OCI-LY1 (cell line): ENCODE measurements around the gene IGFBP2.

Experiments used
- CTCF ChIP-seq: fragments of 200-600 bp; sonication (generic), shearing (Covaris generic); IDR thresholded peaks from 2 replicates; pipeline ENCODE4 v1.5.1; 2017; ENCODE audit warnings: mild to moderate bottlenecking, antibody characterized with exemption, low read length, moderate library complexity, mixed read lengths
- EZH2 ChIP-seq: fragments of 200-600 bp; sonication (generic), shearing (Covaris generic); IDR thresholded peaks from 2 replicates; pipeline ENCODE4 v1.8.0; 2017; ENCODE audit warnings: borderline replicate concordance, mixed run types, mild to moderate bottlenecking, antibody characterized with exemption, low read length, moderate library complexity, mixed read lengths

- TF ChIP-seq CTCF (no peak), EZH2 (no peak)
Observed at GRCh38 chr2:216648105-216648504, 14.9 kb downstream of the IGFBP2 start.
